HepG2 (cell line): ENCODE measurements around the gene ZC3H12A. TPM values are rescaled to one million over a fixed set of nuclear protein-coding genes. Genes with fewer than 3 reads are reported as not detected.
"Not testable (repeated sequence)": the region's sequence is repeated elsewhere in the genome, so short reads cannot be mapped to it uniquely, and the experiment has no call there.

Experiments
- ATAC-seq: fragments of 200-7000 bp; cut with Tn5 transposase; 3 replicates; pipeline ENCODE4 v1.9.1; 2020; ENCODE audit warnings: mild to moderate bottlenecking, moderate library complexity
- BruUV-seq: library from RNA; stranded (reverse); fragments of 400-500 nt; replicated peaks from 2 replicates; lab custom pipeline; 2021; lab: Mats Ljungman, UMichigan
- CTCF ChIA-PET: fragments of 300-600 bp; formaldehyde crosslinking; extraction: SDS; loops from one replicate; lab custom pipeline; 2021; ENCODE audit warnings: low total read pairs, inconsistent platforms, low intra/inter-chr PET ratio; lab: Yijun Ruan, JAX
- POLR2A ChIA-PET: fragments of 350-600 bp; sonication (Branson Sonifier 250); formaldehyde crosslinking; loops from one replicate; lab custom pipeline; 2020; ENCODE audit warnings: antibody characterized with exemption, inconsistent platforms; lab: Yijun Ruan, JAX
- DNase-seq: peaks from one replicate; pipeline ENCODE4 v3.0.0-alpha.2; 2015; ENCODE audit warnings: low spot score
- FAIRE-seq: peaks from 3 replicates; lab custom pipeline; 2011; peaks lifted over from hg19 to GRCh38; lab: Jason Lieb, UNC
- H2AFZ ChIP-seq: one replicate; pipeline ENCODE4 v1.6.1; 2011; ENCODE audit warnings: low read length, inconsistent platforms
- H3K27ac ChIP-seq: fragments of 300-600 bp; 3 replicates; pipeline ENCODE4 v1.8.0; 2011; ENCODE audit warnings: mixed run types, mild to moderate bottlenecking, mixed read lengths, low read length, inconsistent platforms; ENCODE audit not compliant: insufficient read depth; ENCODE audit errors: extremely low read length
- H3K27me3 ChIP-seq, 2 experiments: fragments of 200-600 bp in 1 of 2; 2 replicates in 1 of 2; 3 replicates in 1 of 2; pipeline versions ENCODE4 v1.6.0 to v1.8.0; 2011; ENCODE audit warnings: low read length in 2 of 2, mild to moderate bottlenecking in 2 of 2, moderate library complexity in 2 of 2, inconsistent platforms in 1 of 2; ENCODE audit not compliant: insufficient read depth in 2 of 2, control insufficient read depth in 1 of 2
- H3K36me3 ChIP-seq, 2 experiments: fragments of 200-600 bp in 1 of 2; replicated peaks in 1 of 2; 2 replicates in 1 of 2; 3 replicates in 1 of 2; pipeline versions ENCODE4 v1.5.1 to v1.8.0; 2011; ENCODE audit warnings: low read length in 2 of 2, inconsistent platforms in 1 of 2; ENCODE audit not compliant: insufficient read depth in 2 of 2, control insufficient read depth in 1 of 2
- H3K4me1 ChIP-seq: 2 replicates; pipeline ENCODE4 v1.5.1; 2012; ENCODE audit warnings: low read length, inconsistent platforms; ENCODE audit not compliant: insufficient read depth
- H3K4me2 ChIP-seq: 2 replicates; pipeline ENCODE4 v1.6.0; 2011; ENCODE audit warnings: low read depth, low read length, inconsistent platforms
- H3K4me3 ChIP-seq, 3 experiments: fragments of 200-600 bp in 1 of 3; sonication (generic), shearing (Covaris generic) in 1 of 3; replicated peaks in 1 of 3; 2 replicates each; pipeline ENCODE4 v1.5.1; 2011 to 2016; ENCODE audit warnings: low read length in 3 of 3, inconsistent platforms in 2 of 3, low read depth in 2 of 3, mild to moderate bottlenecking in 2 of 3, control low read depth in 1 of 3, mixed read lengths in 1 of 3; ENCODE audit not compliant: insufficient read depth in 1 of 3
- H3K79me2 ChIP-seq: one replicate; pipeline ENCODE4 v1.6.1; 2011; ENCODE audit warnings: low read length, inconsistent platforms; ENCODE audit not compliant: insufficient read depth
- H3K9ac ChIP-seq: 2 replicates; pipeline ENCODE4 v1.6.0; 2011; ENCODE audit warnings: mild to moderate bottlenecking, low read depth, low read length, inconsistent platforms; ENCODE audit not compliant: insufficient read depth
- H3K9me3 ChIP-seq: 2 replicates; pipeline ENCODE4 v1.5.1; 2012; ENCODE audit warnings: mild to moderate bottlenecking, low read length
- H4K20me1 ChIP-seq: 2 replicates; pipeline ENCODE4 v1.6.0; 2011; ENCODE audit warnings: inconsistent platforms, mild to moderate bottlenecking, low read length, moderate library complexity; ENCODE audit not compliant: insufficient read depth
- FOSL2 ChIP-seq: sonication (generic); formaldehyde crosslinking; IDR thresholded peaks from 2 replicates; pipeline ENCODE4 v1.4.0; 2020; ENCODE audit warnings: missing genetic modification reagents
- HMG20A ChIP-seq: IDR thresholded peaks from 2 replicates; pipeline ENCODE4 v1.6.1; 2016; ENCODE audit warnings: borderline replicate concordance
- JUN ChIP-seq: sonication (generic); formaldehyde crosslinking; IDR thresholded peaks from 2 replicates; pipeline ENCODE4 v1.4.0; 2020; ENCODE audit warnings: mild to moderate bottlenecking, missing genetic modification reagents
- LCORL ChIP-seq, 2 experiments: fragments of 450-650 bp in 1 of 2; sonication (generic) in 1 of 2; formaldehyde crosslinking in 1 of 2; IDR thresholded peaks; 2 replicates each; pipeline versions ENCODE4 v1.5.0 to v1.6.1; 2017 to 2020; ENCODE audit warnings: antibody characterized with exemption in 1 of 2, missing genetic modification reagents in 1 of 2
- MEIS1 ChIP-seq: sonication (generic); formaldehyde crosslinking; IDR thresholded peaks from 2 replicates; pipeline ENCODE4 v1.9.0; 2021; ENCODE audit warnings: mild to moderate bottlenecking, missing genetic modification reagents, moderate library complexity, borderline replicate concordance
- NR2F1 ChIP-seq, 2 experiments: fragments of 450-650 bp in 1 of 2; formaldehyde crosslinking in 1 of 2; IDR thresholded peaks; 2 replicates each; pipeline versions ENCODE4 v1.5.0 to v1.6.1; 2016 to 2020; ENCODE audit warnings: mild to moderate bottlenecking in 1 of 2, missing compliant biosample characterization in 1 of 2, missing genetic modification reagents in 1 of 2, moderate library complexity in 1 of 2
- NR2F6 ChIP-seq, 2 experiments: IDR thresholded peaks; 2 replicates each; pipeline ENCODE4 v1.6.1; 2016; ENCODE audit warnings: antibody characterized with exemption in 1 of 2, mild to moderate bottlenecking in 1 of 2
- RARA ChIP-seq: IDR thresholded peaks from 2 replicates; pipeline ENCODE4 v1.6.1; 2016; ENCODE audit warnings: missing genetic modification reagents, missing compliant biosample characterization
- SAP130 ChIP-seq: IDR thresholded peaks from 2 replicates; pipeline ENCODE4 v1.6.1; 2016; ENCODE audit warnings: low read depth
- SP4 ChIP-seq: sonication (generic); formaldehyde crosslinking; IDR thresholded peaks from 2 replicates; pipeline ENCODE4 v1.8.1; 2023; ENCODE audit warnings: mild to moderate bottlenecking, missing genetic modification reagents
- SPEN ChIP-seq: sonication (generic); formaldehyde crosslinking; IDR thresholded peaks from 2 replicates; pipeline ENCODE4 v1.5.1; 2020; ENCODE audit warnings: low read depth, mild to moderate bottlenecking, missing genetic modification reagents
- TARDBP ChIP-seq: sonication (generic); formaldehyde crosslinking; IDR thresholded peaks from 2 replicates; pipeline ENCODE4 v1.8.0; 2022; ENCODE audit warnings: mild to moderate bottlenecking, missing genetic modification reagents
- ZBTB20 ChIP-seq: sonication (generic); formaldehyde crosslinking; IDR thresholded peaks from 2 replicates; pipeline ENCODE4 v1.8.1; 2023; ENCODE audit warnings: missing genetic modification reagents, low read depth, mild to moderate bottlenecking, borderline replicate concordance
- ZBTB3 ChIP-seq: sonication (generic); formaldehyde crosslinking; IDR thresholded peaks from 2 replicates; pipeline ENCODE4 v1.4.0; 2020; ENCODE audit warnings: low read depth, mild to moderate bottlenecking, moderate library complexity, missing genetic modification reagents, borderline replicate concordance
- ZMYM2 ChIP-seq: sonication (generic); formaldehyde crosslinking; IDR thresholded peaks from 2 replicates; pipeline ENCODE4 v1.8.0; 2022; ENCODE audit warnings: mild to moderate bottlenecking, missing genetic modification reagents
- ZMYM3 ChIP-seq: sonication (generic); formaldehyde crosslinking; IDR thresholded peaks from 2 replicates; pipeline ENCODE4 v1.5.1; 2020; ENCODE audit warnings: mild to moderate bottlenecking, missing genetic modification reagents
- ZNF350 ChIP-seq: sonication (generic); formaldehyde crosslinking; IDR thresholded peaks from 2 replicates; pipeline ENCODE4 v1.4.0; 2020; ENCODE audit warnings: mild to moderate bottlenecking, low read depth, missing genetic modification reagents, borderline replicate concordance
- WGBS: methylation state at CpG from one replicate; pipeline ENCODE4 v1.1.6; 2017; ENCODE audit warnings: low lambda C conversion rate; 5-methylcytosine and 5-hydroxymethylcytosine counted together
- in situ Hi-C: cut with HindIII; loops from 2 replicates; pipeline ENCODE4 v1.10.0; 2017; ENCODE audit warnings: low pct_unique_long_range_greater_than_20kb; ENCODE audit not compliant: extremely low pct_ligation_motif_present
- intact Hi-C: fragments of 100-400 bp; cut with micrococcal nuclease; formaldehyde crosslinking; loops from one replicate; pipeline ENCODE4 v1.10.0; 2022; ENCODE audit not compliant: unreplicated experiment
- polyA plus RNA-seq, 8 experiments: library from polyadenylated mRNA; depleted of rRNA in 3 of 8; stranded (reverse) in 7 of 8; unstranded in 1 of 8; fragments of >200 nt; fragmentation: Illumina TruSeq in 4 of 8; extraction: Trizol in 4 of 8; gene quantifications; 2 replicates each; pipeline versions ENCODE4 v1.2.1 to v1.2.3, GENCODE V29; 2011 to 2016; ENCODE audit warnings: low read depth in 4 of 8, missing spikeins in 1 of 8, mixed read lengths in 1 of 8; ENCODE audit not compliant: insufficient read depth in 1 of 8
- total RNA-seq, 5 experiments: library from RNA; depleted of rRNA; stranded (reverse); fragments of >200 nt; fragmentation: Illumina TruSeq; extraction: Trizol; gene quantifications; 2 replicates each; pipeline ENCODE4 v1.2.3, GENCODE V29; 2016; ENCODE audit warnings: low read depth in 1 of 5

ZC3H12A gene
- total and polyA plus RNA-seq, 2 of the 13 experiments (the other 11 are each of a cell fraction or from before 2014, with no cell fraction given), result 6.8 to 13.3 TPM

DNA sequence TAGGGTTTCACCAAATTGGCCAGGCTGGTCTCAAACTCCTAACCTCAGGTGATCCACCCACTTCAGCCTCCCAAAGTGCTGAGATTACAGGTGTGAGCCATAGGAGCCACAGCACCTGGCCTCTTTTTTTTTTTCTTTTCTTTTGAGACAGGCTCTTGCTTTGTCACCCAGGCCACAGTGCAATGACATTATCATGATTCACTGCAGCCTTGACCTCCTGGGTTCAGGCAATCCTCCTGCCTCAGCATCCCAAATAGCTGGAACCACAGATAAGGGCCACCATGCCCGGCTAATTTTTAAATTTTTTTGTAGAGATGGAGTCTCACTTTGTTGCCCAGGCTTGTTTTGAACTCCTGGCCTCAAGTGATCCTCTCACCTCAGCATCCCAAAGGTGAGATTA, 55.5 kb downstream of the ZC3H12A start:
- H3K9ac ChIP-seq; H3K4me2 ChIP-seq; H4K20me1 ChIP-seq; H3K27me3 ChIP-seq; FAIRE-seq; CTCF ChIA-PET; BruUV-seq; H3K4me3 ChIP-seq; H3K36me3 ChIP-seq; ATAC-seq; H3K9me3 ChIP-seq; intact Hi-C loops; H3K27ac ChIP-seq; TF ChIP-seq NR2F6 (CRISPR knock-in tag; IDR thresholded peaks at IDR 0.05): not testable (repeated sequence)
- DNase-seq, result peak; percentile 40
- 0% methylated on average over 1 of the region's 1 CpG for WGBS
- peaks cover 46% of the 10 kb centered on the region for H3K4me1 ChIP-seq
- TF ChIP-seq NR2F6 (IDR thresholded peaks at IDR 0.05) (peak; percentile 46; the same call in 1 of the 2 replicates), SAP130 (CRISPR knock-in tag) (0 out of 2 replicates have a peak, but pooled peaks have one; percentile 9), RARA (CRISPR knock-in tag) (peak; percentile 52), ZMYM2 (CRISPR knock-in tag) (peak; percentile 23; the same call in 1 of the 2 replicates), NR2F1 (CRISPR knock-in tag; IDR thresholded peaks at IDR 0.05) (0 out of 4 replicates have a peak, but pooled peaks of 1 of the 2 experiments have one; percentile 37), FOSL2 (CRISPR knock-in tag) (peak; percentile 73)
- TF ChIP-seq, all 625 proteins: peak for 6; not testable (repeated sequence) for 619
- POLR2A ChIA-PET, result interaction anchor here (6.1 kb wide), 1 partner anchor 15 kb away, joined by 52 read pairs; the partner anchor contains the start of gene MEAF6
- H2AFZ ChIP-seq, in situ Hi-C loops, H3K79me2 ChIP-seq: not testable (repeated sequence)

GRCh38 chr1:37532418-37533156, 58.2 kb downstream of the ZC3H12A start:
- POLR2A ChIA-PET, result interaction anchor here (1.1 to 6.1 kb wide), 4 partner anchors 10 to 59 kb away, joined by 3 to 52 read pairs (median 4); partner anchors contain the start of genes MEAF6, SNIP1 and ZC3H12A
- in situ Hi-C loops; CTCF ChIA-PET; H2AFZ ChIP-seq; H3K79me2 ChIP-seq; intact Hi-C loops; H3K4me3 ChIP-seq; H4K20me1 ChIP-seq; H3K27me3 ChIP-seq; H3K9me3 ChIP-seq; TF ChIP-seq LCORL (IDR thresholded peaks at IDR 0.05): not testable (repeated sequence)
- DNase-seq (peak; percentile 85), FAIRE-seq (peak; percentile 64), ATAC-seq (peak; percentile 79)
- H3K4me2 ChIP-seq, result peak overlapping the region; percentile 9; the same call in 1 of the 2 replicates
- BruUV-seq, result TSS peak; percentile 49
- H3K27ac ChIP-seq, result peak overlapping the region; percentile 90
- H3K36me3 ChIP-seq, result peaks cover 5 to 11% of the 10 kb centered on the region in 2 experiments; a peak in 3 of 5 replicates
- H3K9ac ChIP-seq, result peak overlapping the region; percentile 40; the same call in 1 of the 2 replicates
- H3K4me1 ChIP-seq, result peaks cover 73% of the 10 kb centered on the region
- WGBS, result 39% methylated on average over 4 of the region's 4 CpGs
- TF ChIP-seq ZBTB3 (CRISPR knock-in tag), result 0 out of 2 replicates have a peak, but pooled peaks have one; percentile 40
- TF ChIP-seq ZMYM3, result peak; percentile 96
- peak; percentile 76 for TF ChIP-seq TARDBP
- TF ChIP-seq JUN (CRISPR knock-in tag), result peak; percentile 36; the same call in 1 of the 2 replicates
- peak; percentile 19; the same call in 1 of the 2 replicates for TF ChIP-seq SPEN
- TF ChIP-seq NR2F6 (IDR thresholded peaks at IDR 0.05), result peak; percentile 92
- peak; percentile 96 for TF ChIP-seq NR2F6 (CRISPR knock-in tag; IDR thresholded peaks at IDR 0.05)
- TF ChIP-seq ZNF350 (CRISPR knock-in tag), result peak; percentile 56; the same call in 1 of the 2 replicates
- TF ChIP-seq SP4, result peak; percentile 68; the same call in 1 of the 2 replicates
- TF ChIP-seq HMG20A, result peak; percentile 38; the same call in 1 of the 2 replicates
- peak; percentile 19; the same call in 1 of the 2 replicates for TF ChIP-seq ZBTB20 (CRISPR knock-in tag)
- TF ChIP-seq LCORL (CRISPR knock-in tag; IDR thresholded peaks at IDR 0.05), result peak; percentile 74; the same call in 1 of the 2 replicates
- 0 out of 2 replicates have a peak, but pooled peaks have one; percentile 10 for TF ChIP-seq MEIS1
